Sigmoid colon (tissue), 4 donors: ENCODE results near the gene FBXO7.

Source experiments
- CTCF ChIP-seq, 4 experiments: fragments of 450-650 bp in 3 of 4; fragments of 200-600 bp in 1 of 4; IDR thresholded peaks; one replicate each; pipeline ENCODE4 v1.5.1; 2016 to 2019; ENCODE audit warnings: antibody characterized with exemption in 4 of 4, mild to moderate bottlenecking in 3 of 4, moderate library complexity in 2 of 4
- EP300 ChIP-seq, 4 donors: sonication (generic); formaldehyde crosslinking; IDR thresholded peaks; one replicate each; pipeline ENCODE4 v1.6.1; 2017; ENCODE audit warnings: antibody characterized with exemption in 4 of 4

- TF ChIP-seq CTCF (IDR thresholded peaks at IDR 0.05) (no peak), EP300 (IDR thresholded peaks at IDR 0.05) (no peak)
Measured at GRCh38 chr22:32446321-32446720, 28.3 kb upstream of the FBXO7 start.
